Lower leg skin (tissue), 3 donors: ENCODE data around the gene GALNS.

Experiments
- POLR2A ChIP-seq, 2 donors: fragments of 450-650 bp; IDR thresholded peaks; one replicate each; pipeline ENCODE4 v1.6.1; 2016 to 2017; ENCODE audit warnings: antibody characterized with exemption in 2 of 2, mild to moderate bottlenecking in 1 of 2, moderate library complexity in 1 of 2
- TF ChIP-seq, protein P1 (sequence below), 3 donors: fragments of 450-650 bp; IDR thresholded peaks; one replicate each; pipeline ENCODE4 v1.5.1; 2016; ENCODE audit warnings: antibody characterized with exemption in 3 of 3, mild to moderate bottlenecking in 3 of 3, moderate library complexity in 2 of 3

DNA sequence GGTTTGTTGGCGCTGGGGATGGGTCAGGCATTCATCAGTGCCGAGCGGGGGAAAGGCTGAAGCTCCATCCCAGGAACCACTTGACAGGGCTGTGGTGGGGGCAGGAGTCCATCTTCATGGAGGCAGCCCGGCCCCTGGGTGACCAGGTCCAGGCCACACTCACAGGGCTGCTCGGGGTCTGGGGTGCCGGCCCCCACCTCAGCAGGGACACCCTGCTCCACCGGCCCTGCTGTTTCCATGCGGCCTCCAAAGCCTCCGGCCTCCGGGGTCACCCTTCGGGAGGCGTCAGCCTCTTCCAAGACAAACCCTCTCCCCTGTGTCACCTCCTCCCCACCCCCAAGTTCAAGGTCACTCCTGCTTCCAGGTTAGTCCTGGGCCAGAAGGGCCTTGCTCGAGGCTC, 22.1 kb downstream of the GALNS start:
- TF ChIP-seq, protein P1, sequence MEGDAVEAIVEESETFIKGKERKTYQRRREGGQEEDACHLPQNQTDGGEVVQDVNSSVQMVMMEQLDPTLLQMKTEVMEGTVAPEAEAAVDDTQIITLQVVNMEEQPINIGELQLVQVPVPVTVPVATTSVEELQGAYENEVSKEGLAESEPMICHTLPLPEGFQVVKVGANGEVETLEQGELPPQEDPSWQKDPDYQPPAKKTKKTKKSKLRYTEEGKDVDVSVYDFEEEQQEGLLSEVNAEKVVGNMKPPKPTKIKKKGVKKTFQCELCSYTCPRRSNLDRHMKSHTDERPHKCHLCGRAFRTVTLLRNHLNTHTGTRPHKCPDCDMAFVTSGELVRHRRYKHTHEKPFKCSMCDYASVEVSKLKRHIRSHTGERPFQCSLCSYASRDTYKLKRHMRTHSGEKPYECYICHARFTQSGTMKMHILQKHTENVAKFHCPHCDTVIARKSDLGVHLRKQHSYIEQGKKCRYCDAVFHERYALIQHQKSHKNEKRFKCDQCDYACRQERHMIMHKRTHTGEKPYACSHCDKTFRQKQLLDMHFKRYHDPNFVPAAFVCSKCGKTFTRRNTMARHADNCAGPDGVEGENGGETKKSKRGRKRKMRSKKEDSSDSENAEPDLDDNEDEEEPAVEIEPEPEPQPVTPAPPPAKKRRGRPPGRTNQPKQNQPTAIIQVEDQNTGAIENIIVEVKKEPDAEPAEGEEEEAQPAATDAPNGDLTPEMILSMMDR (IDR thresholded peaks at IDR 0.05), result no peak
- TF ChIP-seq POLR2A (IDR thresholded peaks at IDR 0.05), result no peak
